Measurements from ENCODE around the gene AGBL1.

The AGBL1 gene

DNA sequence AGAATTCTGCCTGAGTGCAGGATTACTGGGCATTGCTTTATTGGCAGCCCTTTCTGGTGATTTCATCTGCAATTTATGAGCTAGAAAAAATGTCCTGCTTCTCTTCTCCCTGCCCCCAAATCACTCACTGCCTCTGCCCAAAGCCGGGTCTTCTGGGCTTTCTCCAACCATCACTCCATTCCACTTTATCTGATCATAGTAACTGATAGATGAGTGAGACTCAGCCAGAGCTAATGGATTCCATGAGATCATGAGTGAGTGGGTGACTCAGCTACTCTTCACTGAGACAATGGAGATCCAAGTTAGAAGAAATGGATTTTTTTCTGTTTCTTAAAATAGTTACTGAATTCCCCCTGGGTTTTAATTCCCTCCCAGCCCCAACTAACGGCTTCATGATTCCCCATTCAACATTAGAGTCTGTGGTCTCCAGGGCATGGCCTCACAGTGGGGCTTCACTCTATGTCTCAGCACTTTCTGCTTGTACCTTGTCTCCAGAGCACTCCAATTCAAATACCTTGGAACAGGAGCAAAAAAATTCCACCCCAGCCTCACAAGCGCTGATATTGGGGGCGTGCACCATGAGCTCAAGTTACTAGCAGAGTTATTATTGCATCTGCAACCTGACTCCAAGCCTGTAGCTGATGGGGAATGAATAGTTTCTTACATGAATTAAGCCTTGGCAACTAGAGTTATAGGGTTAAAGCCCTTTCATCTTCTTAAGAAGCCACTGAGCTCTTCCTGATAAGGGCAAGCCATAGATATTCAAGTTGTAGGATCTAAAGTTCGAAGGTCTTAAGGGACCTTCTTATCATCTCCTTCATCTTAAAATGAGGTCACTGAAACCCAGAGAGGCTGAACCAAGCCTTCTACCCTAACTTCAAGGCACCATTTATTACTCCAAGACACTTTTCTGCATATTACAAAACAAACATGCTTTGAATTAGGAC, 85.9 kb downstream of the AGBL1 start:
- no peak for DNase-seq

DNA sequence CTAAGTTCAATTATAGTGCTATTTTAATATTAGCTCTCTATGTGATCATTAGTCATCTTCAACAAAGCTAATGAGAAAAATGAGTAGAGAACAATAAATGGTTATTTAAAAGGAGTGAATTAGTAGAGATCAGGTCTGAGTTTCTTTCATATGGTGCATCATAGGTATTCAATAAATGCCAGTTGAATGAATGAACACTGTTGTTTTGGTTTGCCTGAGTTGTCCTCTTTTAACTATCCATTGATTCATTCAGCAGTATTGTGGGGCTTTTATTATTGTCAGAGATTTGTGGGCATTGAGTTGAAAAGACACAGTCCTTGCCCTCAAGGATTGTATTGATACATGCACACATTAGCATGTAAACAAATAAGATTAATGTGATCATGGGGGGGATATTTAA, 88.2 kb downstream of the AGBL1 start:
- DNase-seq, result no peak

DNA sequence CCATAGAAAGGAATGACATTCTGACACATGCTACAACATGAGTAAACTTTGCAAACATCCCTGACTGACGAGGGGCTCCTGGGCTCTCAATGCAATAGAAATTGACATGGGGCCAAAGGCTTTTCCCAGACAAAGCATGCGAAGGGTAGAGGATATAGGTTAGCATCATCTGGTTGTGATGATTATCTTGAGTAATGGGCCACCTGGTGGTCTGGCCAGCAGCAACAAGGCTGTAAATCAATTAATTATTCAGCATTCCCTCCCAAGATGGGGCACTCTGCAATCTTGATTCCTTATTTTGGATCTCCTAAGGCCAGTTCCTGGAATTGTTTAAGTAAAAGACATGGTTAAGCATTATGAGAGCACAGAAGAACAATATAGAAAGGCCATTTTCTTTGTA, 99.2 kb downstream of the AGBL1 start:
- DNase-seq, result no peak

DNA sequence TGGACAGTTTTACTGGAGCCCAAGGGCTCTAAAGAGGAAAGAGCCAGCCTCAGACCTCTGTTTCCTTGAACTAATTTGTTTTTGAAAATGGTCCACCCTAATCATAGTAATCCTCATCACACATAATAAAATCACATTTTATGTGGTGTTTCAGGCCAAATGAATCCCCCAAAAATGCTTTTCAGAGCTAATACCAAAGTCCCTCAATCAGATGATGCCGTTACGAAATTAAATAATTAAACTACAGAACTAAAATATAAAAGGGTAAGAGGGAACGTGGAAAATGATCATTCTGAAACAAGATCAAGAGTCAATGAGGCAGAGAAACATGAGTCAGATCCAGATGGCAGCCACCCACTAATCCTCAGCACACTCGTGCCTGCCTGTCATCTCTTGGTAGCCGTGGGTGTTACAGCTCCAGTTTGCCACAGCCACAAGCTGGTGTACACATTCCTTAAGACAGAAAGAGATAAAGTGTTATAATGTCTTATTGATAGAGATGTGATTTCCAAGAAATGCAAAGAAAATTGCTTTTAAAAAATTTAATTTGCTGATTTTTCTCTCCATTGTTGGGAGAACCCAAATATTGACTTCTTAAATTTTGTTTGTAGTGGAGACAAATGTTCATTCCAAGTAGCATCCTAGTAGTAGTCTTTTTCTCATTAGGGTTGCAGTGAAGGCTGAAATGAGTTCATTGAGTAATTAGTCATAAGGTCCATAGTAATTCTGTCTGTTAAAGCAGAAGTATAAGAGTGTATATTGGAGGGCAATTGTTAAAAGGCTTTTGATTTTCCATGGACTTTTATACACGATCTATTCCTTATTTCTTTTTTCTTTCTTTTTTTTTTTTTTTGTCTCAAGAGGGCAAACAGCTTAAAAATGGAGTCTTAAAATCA, 104.2 kb downstream of the AGBL1 start:
- no peak for DNase-seq

DNA sequence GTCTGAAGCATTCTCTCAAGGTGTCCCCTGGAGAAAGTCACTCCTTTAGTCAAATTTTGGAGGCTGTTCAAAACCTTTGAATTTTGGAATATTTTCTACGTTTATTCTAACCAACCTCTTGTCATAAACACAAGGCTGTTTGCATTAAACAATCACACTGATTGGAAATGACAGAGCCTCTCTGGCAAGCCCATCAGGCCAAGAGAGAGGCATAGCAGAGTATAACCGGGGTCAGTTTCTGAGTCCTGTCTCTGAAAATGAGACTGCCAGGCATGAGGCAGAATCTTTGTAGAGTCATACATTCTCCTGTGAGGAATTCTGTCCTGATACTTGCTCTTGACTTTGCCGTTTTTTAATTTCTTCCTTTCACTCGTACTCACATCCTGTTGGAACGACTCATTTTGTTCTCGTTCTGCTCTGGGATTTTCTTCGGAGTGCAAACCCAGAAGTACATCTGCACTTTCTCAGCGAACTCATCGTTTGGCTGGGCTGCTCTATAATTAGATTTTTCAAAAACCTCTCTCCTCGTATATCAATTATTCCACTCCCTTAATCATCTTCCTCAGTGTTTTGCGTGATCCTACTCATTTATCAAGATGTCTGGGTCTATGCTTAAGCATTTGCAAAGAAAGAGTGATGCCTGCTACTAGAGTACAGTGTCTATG, 114.2 kb downstream of the AGBL1 start:
- no peak for DNase-seq

DNA sequence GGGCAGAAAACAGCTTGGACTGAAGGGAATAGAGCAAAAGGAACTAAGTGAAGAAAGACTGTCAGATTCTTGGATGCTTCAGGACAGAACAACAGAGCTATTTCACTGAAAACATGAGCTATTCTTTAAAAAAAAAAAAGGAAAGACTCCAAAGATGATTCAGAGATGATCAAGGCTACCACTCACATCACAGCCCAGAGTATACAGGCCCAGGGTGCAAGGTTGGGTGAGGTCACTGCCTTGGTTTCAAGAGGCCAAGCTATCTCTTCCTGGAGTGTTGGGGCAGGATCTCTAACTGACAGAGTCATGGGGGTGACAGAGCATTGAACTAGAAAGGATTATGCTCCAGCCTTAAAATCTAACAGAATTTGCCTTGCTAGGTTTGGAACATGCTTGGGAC, 118.1 kb downstream of the AGBL1 start:
- no peak for DNase-seq

DNA sequence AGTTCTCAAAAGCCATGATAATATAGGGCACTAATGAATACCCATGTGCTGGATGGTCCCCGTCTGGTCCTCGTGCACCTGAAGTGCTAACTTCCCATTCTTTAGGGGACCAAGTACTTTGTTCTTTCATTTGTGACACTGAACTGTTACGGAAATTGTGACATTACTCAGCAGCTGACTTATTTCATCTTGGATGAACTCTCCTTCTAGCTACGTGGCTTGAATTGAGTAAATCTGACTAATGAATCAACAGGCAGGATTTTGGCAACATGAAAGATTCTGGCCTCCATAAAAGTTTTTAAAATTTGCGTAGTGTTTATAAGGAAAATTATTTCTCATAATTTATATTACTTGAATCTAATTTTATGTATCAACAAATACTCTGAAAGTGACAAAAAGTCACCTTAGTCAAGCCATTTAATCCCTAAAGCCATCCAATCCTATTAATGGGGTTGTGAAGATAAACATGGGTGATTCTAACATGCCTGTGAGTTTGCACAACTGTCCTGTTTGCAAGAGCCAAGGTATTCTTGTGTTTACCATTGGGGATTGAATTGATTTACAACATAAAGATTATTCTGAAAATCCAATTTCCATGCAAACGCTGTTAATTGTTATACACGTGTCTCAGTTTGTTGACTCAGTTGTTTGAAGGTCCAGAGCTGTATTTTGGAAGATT, 119.9 kb downstream of the AGBL1 start:
- DNase-seq, result no peak

DNA sequence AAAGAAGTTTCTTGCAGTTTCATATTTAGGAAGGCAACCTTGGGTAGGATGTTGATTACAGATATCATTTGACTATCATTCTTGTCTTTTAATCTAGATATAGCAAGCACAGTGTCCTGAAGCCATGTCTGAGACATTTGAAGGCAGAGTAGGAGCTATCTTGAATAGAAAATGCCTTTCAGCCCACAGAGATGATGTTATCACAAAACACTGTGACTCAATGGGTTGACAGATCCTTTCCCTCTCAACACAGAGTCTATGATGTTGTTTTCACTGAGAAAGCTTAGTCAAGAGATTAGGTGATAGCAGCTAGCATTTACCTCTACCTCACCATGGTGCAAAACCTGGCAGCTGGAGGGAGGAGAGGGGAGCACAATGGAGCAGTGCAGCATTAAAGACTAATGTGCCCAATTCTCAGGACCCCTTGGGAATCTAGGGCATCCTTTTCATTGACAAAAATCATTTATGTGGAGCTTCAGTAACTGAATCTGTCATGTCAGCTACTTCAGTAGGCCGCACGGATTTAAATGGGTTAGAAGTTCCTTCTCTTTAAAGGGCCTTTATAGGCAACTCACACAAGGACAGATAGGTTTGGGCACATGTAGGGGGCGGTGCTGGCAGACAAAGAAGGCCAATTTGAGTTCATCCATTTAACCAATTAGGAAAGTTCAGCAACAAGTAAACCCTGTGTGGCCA, 121.8 kb downstream of the AGBL1 start:
- DNase-seq, result no peak

DNA sequence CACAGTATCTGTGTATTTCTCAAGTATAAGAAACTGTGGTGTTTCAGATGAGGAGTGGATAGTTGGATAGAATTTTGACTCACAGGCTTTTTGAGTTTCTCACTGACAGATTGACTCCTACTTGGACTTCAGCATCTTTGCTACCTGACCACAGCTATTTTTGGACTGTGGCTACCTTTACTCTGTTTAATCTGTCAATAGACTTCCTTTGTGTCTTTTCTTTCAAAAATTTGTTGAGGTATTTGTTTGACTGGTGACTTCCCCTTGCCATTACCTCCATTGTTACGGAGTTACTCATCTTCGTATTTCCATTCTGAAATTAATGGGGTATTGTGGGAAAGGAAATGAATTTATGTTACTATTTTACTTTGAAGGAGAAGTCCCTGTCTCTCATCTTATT, 123.8 kb downstream of the AGBL1 start:
- DNase-seq, result no peak

DNA sequence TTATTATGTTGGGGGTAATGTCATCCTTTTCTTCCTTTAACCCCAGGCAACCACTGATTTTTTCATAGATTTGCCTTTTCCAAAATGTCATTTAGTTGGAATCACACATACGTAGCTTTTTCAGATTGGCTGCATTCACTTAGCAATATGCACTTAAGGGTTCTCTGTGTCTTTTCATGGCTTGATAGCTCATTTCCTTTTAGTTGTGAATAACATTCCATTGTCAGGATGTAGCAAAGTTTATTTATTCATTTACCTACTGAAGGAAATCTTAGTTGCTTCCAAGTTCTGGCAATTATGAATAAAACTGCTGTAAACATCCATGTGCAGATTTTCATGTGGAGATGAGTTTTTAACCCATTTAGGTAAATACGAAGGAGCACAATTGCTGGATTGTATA, 125.4 kb downstream of the AGBL1 start:
- DNase-seq, result no peak

DNA sequence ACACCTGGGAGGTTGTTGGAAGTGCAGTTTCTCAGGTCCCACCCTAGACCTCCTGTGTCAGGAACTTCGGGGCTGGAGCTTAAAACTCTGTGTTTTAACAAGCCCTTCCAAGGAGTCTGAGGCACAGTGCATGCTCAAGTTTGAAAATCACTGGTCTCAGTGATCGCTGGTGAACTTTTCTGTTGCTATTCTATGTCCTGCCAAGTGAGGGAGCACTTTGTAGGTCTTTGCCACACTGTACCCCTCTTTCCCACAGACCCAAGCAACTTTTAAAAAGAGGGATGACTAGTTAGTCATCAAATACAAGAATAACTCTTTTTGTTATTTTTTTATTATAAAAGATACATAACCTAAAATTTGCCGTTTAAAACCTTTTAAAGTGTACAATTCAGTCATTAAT, 133.7 kb downstream of the AGBL1 start:
- DNase-seq, result no peak

DNA sequence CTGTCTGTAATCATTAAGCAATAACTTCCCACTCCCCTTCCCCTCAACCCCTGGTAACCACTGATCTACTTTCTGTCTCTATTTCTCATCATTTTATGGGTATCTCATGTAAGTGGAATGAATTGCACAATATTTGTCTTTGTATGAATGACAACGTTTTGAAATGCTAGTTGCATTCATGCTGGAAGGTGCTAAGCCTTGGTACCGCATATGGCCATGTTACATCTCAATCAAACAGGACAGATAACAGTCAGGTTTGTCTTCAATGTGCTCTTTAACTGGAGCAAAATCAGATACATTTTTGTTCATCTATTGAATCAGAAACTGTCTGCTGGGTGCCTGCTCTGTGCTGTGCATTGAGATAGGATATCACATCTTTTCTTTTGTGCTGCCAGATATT, 134.2 kb downstream of the AGBL1 start:
- no peak for DNase-seq

DNA sequence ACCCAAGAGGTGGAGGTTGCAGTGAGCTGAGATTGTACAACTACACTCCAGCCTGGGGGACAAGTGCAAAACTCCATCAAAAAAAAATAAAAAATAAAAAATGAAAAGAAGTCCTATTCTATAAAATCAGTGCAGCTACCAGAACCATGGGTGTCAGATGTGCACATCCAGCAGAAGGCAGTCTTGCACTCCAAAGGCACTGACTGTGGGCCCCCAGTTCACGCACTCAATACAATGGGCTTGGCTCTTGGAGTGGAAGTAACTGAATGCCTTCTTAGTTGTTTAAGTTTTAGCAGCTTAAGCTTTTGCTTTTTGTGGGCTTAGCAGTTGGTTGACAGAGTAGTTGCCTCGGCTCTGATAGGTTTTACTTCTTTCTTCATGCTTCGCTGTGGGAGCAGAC, 141.4 kb downstream of the AGBL1 start:
- no peak for DNase-seq

DNA sequence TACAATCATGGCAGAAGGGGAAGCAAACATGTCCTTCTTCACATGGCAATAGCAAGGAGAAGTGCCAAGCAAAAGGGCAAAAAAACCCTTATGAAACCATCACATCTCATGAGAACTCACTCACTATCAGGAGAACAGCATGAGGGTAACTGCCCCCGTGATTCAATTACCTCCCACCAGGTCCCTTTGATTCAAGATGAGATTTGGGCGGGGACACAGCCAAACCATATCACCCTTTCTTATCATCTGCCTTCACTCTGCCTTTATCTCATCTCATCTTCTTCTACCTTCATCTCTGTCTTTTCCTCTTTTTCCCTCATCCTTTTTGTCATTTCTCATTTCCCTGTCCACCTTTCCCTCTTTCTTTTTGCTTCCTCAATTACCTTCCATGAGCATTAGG, 149.6 kb downstream of the AGBL1 start:
- no peak for DNase-seq

DNA sequence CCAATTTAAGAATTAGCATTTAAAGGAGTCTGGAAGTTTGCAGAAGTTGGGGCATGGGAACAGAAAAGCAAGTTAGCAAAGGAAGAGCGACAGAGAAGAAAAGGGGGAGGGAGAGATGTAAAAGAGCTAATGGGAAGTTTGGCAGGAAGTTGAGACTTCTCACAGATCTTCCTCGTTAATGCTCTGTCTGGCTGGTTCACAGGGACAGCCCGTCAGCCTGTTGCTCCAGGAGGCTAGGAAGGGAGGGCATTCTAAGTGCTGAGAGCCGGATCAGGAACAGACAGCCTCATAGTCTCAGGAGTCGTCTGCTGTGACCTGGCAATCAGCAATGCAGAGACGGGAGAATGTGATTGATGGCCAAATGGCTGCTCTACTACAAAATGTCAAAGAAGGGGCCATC, 150.3 kb downstream of the AGBL1 start:
- no peak for DNase-seq

DNA sequence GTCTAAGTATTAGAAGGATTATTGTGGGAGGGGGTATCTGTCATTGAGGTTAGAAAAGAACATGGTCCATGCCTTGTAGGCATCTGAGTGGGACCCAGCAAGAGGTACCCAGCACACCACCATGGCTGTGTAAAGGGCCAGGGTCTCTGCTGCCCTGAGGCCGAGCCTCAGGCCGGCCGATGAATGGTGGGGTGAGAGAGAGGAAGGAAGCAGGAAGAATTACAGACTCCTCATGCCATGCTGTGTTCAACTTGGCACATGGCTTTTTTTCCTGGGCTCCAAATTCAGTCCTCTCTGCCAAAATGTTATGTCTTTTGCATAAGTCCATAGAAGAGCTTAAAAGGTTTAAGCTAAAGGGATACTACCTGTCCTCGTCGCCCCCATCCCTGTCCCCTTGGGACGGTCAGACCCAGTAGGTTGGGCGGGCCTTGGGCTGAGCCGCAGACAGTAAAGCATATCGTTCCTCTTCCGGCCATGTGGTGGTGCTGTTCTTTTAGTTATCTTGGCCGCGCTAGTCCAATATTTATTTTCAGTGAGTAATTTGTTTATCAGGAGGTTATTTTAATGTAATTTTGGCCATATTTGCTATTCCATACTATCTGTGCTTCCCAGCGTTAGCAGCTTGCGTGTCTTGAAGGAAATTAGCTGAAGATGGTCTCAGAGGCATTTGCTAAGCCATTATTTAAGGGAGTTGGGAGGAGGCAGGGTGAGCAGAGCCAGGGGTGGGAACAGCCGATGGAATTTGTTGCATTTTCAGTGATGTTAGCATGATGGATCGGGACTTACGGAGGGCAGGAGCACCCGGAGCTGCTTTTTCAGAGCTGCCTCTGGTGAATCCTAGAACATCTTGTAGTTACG, 152.4 kb downstream of the AGBL1 start:
- DNase-seq, result no peak

DNA sequence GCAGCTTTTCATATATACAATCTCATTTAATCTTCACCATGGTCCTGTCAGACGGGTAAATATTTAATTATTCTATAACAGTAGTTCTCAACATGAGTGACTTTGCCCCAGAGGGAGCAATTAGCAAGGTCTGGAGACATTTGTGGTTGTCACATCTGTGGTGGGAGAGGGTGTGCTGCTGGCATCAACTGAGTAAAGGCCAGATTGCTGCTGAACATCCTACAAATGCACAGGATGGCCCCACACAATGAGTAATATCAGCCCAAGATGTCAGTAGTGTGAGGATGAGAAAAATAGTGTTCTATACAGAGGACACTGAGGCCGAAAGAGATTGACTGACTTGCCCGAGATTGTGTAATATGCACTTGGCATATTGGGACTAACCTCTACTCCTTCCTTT, 156.0 kb downstream of the AGBL1 start:
- DNase-seq, result no peak

DNA sequence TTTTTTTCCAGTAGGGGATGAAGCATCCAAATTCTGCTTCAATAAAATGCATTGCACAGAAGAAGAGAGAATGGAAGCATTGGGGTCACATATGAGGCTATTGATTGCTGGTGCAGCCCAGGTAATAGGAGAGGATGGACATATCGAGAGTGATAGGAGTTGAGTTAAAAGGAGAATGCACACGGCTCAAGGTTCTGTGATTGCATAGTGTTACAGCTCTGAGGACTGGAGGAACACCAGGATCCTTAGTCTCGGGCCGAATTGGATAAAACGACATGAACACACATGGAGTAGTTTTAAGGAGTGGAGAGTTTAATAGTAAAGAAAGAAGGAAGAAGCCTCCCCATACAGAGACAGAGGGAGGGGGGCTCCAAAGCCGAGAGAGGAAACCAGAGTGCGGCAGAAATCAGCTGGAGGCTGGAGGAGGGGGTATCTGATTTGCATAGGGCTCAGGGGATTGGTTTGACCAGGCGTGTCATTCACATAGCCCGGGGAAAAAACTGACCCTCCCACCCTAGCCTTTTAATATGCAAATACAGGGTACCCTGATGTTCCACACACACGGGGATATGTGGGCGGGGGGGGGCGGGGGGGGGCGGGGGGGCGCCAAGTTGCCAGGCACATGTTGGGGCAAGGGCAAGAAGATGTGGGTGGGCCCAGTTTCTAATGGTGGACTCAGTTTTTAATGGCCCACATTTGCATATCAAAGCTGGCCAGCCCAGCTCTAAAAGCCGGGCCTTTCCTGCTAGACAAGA, 156.9 kb downstream of the AGBL1 start:
- DNase-seq, result no peak

DNA sequence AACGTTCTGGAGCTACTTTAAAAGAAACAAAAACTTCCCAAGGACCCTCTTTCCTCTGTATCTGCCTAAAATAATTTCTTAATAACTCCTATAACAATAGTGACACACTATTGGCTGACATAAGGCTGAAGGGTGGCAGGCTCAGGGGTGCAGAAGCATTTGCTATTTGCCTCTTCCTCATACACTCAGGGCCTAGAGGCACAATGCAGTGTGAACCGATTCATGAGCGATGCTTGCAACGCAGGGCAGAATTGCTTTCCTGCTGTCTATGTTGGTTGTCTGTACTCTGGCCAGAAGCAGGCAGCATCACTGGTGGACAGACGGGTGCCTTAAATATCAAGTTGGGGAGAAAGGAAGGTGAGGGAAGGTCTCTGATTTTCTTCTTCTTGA, 157.4 kb downstream of the AGBL1 start:
- DNase-seq, result no peak

DNA sequence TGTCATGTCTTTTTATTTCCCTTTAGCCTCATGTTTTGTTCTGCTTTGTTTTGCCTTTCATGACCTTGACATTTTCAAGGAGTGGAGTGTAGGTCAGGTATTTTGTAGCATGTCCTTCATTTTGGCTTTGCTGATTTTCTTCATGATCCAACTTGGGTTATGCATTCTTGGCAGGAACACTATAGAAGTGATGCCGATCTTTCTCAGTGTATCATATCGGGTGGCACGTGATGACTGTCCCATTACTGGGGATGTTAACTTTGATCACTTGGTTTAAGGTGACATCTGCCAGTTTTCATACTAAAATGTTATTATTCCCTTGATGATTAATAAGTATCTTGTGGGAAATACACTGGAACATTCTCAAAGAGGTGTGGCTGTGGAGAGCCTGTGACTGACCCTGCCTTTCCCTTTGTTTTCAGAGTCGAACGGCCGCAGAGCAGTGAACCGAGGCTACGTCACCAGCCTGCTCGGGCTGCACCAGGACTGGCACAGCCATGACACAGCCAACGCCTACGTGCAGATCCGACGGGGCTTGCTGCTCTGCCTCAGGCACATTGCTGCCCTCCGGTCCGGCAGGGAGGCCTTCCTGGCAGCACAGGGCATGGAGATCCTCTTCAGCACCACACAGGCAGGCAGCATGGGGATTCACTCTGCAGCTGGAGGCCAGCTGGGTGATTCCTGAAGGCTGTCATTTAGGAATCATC, 167.7 kb downstream of the AGBL1 start:
- no peak for DNase-seq

All from DMS79 (cell line).